ENCODE results near the gene ACAP2. TPM values are rescaled to one million over a fixed set of nuclear protein-coding genes. Genes with fewer than 3 reads are reported as not detected.

Gene ACAP2
- total and polyA plus RNA-seq, 2 experiments from 2014 or later: 45.6 to 104 TPM

DNA sequence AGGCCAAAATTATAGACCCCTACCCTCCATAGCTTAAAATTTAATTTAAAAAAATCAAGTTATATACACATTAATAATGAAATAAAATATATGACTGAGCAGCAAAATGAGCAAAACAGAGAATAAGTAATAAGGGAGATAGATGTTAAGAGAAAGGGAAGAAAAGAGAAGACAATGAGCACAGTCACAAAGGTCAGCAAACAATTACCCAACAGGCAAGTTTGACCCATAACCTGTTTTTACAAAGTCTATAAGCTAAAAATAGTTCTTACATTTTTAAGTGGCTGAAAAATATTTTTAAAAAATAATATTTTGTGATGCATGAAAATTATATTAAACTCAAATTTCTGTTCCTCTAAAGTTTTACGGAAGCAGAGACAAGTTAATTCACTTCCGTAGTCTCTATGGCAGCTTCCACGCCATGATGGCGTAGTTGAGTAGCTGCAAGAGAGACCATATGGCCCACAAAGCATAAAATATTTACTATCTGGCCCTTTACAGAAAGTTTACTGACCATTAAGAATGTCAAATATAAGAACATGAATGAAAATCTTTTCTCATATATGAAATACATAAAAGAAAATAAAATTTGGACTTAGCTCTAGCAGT lies 47.5 kb downstream of the ACAP2 start (continued):
- TF ChIP-seq, protein P1, sequence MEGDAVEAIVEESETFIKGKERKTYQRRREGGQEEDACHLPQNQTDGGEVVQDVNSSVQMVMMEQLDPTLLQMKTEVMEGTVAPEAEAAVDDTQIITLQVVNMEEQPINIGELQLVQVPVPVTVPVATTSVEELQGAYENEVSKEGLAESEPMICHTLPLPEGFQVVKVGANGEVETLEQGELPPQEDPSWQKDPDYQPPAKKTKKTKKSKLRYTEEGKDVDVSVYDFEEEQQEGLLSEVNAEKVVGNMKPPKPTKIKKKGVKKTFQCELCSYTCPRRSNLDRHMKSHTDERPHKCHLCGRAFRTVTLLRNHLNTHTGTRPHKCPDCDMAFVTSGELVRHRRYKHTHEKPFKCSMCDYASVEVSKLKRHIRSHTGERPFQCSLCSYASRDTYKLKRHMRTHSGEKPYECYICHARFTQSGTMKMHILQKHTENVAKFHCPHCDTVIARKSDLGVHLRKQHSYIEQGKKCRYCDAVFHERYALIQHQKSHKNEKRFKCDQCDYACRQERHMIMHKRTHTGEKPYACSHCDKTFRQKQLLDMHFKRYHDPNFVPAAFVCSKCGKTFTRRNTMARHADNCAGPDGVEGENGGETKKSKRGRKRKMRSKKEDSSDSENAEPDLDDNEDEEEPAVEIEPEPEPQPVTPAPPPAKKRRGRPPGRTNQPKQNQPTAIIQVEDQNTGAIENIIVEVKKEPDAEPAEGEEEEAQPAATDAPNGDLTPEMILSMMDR (conservative IDR thresholded peaks at IDR 0.05; ENCODE audit: low read depth in 2 of 2): no peak
- no peak for TF ChIP-seq POLR2AphosphoS5 (IDR thresholded peaks at IDR 0.05; ENCODE audit: low read depth)
- TF ChIP-seq ZNF114 (CRISPR knock-in tag; IDR thresholded peaks at IDR 0.05): no peak
- TF ChIP-seq STAT1 (IDR thresholded peaks at IDR 0.05; ENCODE audit: unreplicated experiment): no peak

DNA sequence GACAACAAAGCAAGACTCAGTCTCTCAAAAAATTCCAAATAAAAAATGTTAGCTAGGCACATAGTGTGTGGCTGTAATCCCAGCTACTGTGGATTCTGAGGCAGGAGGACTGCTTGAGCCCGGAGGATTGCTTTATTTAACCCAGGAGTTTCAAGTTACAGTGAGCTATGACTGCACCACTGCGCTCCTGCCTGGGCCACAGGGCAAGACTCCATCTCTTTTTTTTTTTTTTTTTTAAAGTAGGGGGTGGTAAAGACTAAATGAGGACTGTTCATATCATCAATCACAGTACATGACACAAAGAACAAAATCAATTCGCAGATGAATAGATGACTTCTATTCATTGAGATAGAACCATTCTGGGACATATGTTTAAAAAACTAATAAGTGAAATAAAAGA lies 48.1 kb downstream of the ACAP2 start:
- Mint-ChIP-seq H3K27ac (no peak overlapping the region), H3K9me3 (no peaks in the 10 kb centered on the region), H3K4me1 (peaks cover 24% of the 10 kb centered on the region), H3K36me3 (ENCODE audit: low read depth) (no peaks in the 10 kb centered on the region), H3K27me3 (ENCODE audit: insufficient read depth, low read depth, poor library complexity) (peaks cover 2% of the 10 kb centered on the region), H3K4me3 (no peak overlapping the region)
- no peak overlapping the region for H2AFZ ChIP-seq
- DNase-seq (ENCODE audit: low spot score) (peak; percentile 38), ATAC-seq (peak; percentile 83)
- no peaks in the 10 kb centered on the region for H3K9me2 ChIP-seq (ENCODE audit: insufficient read depth)
- no peaks in the 10 kb centered on the region for H3K36me3 ChIP-seq (ENCODE audit: insufficient read depth)
- peak overlapping the region; percentile 25; the same call in 1 of the 2 replicates for H3K4me2 ChIP-seq
- no peak overlapping the region for H3K27ac ChIP-seq (ENCODE audit: low read depth)
- H3K27me3 ChIP-seq (ENCODE audit: insufficient read depth): no peaks in the 10 kb centered on the region
- peaks cover 54% of the 10 kb centered on the region for H3K79me2 ChIP-seq (replicated peaks; ENCODE audit: insufficient read depth)
- peaks cover 20% of the 10 kb centered on the region for H3K4me1 ChIP-seq (ENCODE audit: insufficient read depth)
- H3K4me3 ChIP-seq: no peak overlapping the region
- no peaks in the 10 kb centered on the region for H4K20me1 ChIP-seq (replicated peaks; ENCODE audit: insufficient read depth)
- H3F3A ChIP-seq (replicated peaks; ENCODE audit: low read depth): no peaks in the 10 kb centered on the region
- TF ChIP-seq STAT1 (IDR thresholded peaks at IDR 0.05; ENCODE audit: unreplicated experiment) (no peak), ZNF114 (CRISPR knock-in tag; IDR thresholded peaks at IDR 0.05) (no peak), EZH2 (IDR thresholded peaks at IDR 0.05; ENCODE audit: low read depth, unreplicated experiment) (no peak), NANOG (IDR thresholded peaks at IDR 0.05; ENCODE audit: borderline replicate concordance) (no peak), EZH2phosphoT487 (IDR thresholded peaks at IDR 0.05; ENCODE audit: unreplicated experiment) (no peak), POLR2AphosphoS5 (IDR thresholded peaks at IDR 0.05; ENCODE audit: low read depth) (no peak), ZNF331 (CRISPR knock-in tag; IDR thresholded peaks at IDR 0.05; ENCODE audit: low read depth) (no peak)
- TF ChIP-seq, protein P2, sequence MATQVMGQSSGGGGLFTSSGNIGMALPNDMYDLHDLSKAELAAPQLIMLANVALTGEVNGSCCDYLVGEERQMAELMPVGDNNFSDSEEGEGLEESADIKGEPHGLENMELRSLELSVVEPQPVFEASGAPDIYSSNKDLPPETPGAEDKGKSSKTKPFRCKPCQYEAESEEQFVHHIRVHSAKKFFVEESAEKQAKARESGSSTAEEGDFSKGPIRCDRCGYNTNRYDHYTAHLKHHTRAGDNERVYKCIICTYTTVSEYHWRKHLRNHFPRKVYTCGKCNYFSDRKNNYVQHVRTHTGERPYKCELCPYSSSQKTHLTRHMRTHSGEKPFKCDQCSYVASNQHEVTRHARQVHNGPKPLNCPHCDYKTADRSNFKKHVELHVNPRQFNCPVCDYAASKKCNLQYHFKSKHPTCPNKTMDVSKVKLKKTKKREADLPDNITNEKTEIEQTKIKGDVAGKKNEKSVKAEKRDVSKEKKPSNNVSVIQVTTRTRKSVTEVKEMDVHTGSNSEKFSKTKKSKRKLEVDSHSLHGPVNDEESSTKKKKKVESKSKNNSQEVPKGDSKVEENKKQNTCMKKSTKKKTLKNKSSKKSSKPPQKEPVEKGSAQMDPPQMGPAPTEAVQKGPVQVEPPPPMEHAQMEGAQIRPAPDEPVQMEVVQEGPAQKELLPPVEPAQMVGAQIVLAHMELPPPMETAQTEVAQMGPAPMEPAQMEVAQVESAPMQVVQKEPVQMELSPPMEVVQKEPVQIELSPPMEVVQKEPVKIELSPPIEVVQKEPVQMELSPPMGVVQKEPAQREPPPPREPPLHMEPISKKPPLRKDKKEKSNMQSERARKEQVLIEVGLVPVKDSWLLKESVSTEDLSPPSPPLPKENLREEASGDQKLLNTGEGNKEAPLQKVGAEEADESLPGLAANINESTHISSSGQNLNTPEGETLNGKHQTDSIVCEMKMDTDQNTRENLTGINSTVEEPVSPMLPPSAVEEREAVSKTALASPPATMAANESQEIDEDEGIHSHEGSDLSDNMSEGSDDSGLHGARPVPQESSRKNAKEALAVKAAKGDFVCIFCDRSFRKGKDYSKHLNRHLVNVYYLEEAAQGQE (IDR thresholded peaks at IDR 0.05; ENCODE audit: unreplicated experiment): no peak
- TF ChIP-seq, protein P1 (conservative IDR thresholded peaks at IDR 0.05; ENCODE audit: low read depth in 2 of 2): no peak
- TF ChIP-seq, protein P3, sequence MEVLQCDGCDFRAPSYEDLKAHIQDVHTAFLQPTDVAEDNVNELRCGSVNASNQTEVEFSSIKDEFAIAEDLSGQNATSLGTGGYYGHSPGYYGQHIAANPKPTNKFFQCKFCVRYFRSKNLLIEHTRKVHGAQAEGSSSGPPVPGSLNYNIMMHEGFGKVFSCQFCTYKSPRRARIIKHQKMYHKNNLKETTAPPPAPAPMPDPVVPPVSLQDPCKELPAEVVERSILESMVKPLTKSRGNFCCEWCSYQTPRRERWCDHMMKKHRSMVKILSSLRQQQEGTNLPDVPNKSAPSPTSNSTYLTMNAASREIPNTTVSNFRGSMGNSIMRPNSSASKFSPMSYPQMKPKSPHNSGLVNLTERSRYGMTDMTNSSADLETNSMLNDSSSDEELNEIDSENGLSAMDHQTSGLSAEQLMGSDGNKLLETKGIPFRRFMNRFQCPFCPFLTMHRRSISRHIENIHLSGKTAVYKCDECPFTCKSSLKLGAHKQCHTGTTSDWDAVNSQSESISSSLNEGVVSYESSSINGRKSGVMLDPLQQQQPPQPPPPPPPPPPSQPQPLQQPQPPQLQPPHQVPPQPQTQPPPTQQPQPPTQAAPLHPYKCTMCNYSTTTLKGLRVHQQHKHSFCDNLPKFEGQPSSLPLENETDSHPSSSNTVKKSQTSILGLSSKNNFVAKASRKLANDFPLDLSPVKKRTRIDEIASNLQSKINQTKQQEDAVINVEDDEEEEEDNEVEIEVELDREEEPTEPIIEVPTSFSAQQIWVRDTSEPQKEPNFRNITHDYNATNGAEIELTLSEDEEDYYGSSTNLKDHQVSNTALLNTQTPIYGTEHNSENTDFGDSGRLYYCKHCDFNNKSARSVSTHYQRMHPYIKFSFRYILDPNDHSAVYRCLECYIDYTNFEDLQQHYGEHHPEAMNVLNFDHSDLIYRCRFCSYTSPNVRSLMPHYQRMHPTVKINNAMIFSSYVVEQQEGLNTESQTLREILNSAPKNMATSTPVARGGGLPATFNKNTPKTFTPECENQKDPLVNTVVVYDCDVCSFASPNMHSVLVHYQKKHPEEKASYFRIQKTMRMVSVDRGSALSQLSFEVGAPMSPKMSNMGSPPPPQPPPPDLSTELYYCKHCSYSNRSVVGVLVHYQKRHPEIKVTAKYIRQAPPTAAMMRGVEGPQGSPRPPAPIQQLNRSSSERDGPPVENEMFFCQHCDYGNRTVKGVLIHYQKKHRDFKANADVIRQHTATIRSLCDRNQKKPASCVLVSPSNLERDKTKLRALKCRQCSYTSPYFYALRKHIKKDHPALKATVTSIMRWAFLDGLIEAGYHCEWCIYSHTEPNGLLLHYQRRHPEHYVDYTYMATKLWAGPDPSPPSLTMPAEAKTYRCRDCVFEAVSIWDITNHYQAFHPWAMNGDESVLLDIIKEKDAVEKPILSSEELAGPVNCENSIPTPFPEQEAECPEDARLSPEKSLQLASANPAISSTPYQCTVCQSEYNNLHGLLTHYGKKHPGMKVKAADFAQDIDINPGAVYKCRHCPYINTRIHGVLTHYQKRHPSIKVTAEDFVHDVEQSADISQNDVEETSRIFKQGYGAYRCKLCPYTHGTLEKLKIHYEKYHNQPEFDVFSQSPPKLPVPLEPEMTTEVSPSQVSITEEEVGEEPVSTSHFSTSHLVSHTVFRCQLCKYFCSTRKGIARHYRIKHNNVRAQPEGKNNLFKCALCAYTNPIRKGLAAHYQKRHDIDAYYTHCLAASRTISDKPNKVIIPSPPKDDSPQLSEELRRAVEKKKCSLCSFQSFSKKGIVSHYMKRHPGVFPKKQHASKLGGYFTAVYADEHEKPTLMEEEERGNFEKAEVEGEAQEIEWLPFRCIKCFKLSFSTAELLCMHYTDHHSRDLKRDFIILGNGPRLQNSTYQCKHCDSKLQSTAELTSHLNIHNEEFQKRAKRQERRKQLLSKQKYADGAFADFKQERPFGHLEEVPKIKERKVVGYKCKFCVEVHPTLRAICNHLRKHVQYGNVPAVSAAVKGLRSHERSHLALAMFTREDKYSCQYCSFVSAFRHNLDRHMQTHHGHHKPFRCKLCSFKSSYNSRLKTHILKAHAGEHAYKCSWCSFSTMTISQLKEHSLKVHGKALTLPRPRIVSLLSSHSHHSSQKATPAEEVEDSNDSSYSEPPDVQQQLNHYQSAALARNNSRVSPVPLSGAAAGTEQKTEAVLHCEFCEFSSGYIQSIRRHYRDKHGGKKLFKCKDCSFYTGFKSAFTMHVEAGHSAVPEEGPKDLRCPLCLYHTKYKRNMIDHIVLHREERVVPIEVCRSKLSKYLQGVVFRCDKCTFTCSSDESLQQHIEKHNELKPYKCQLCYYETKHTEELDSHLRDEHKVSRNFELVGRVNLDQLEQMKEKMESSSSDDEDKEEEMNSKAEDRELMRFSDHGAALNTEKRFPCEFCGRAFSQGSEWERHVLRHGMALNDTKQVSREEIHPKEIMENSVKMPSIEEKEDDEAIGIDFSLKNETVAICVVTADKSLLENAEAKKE (CRISPR knock-in tag; IDR thresholded peaks at IDR 0.05): no peak
